Lung (tissue), 12 donors: ENCODE data around the gene PTBP1. TPM values are rescaled to one million over a fixed set of nuclear protein-coding genes. Genes with fewer than 3 reads are reported as not detected.

ENCODE experiments used
- ATAC-seq: fragments of 200-7000 bp; cut with Tn5 transposase; one replicate; pipeline ENCODE4 v1.9.1; 2020; ENCODE audit warnings: moderate number of reproducible peaks; ENCODE audit not compliant: insufficient read depth, low FRiP score
- DNase-seq, 3 donors: peaks; one replicate each; pipeline ENCODE4 v3.0.0-alpha.2; 2013 to 2017
- H3K27ac ChIP-seq, 2 donors: one replicate each; pipeline ENCODE4 v1.5.1; 2013; ENCODE audit warnings: mild to moderate bottlenecking in 2 of 2, moderate library complexity in 2 of 2, control low read depth in 1 of 2, inconsistent platforms in 1 of 2, low read depth in 1 of 2, low read length in 1 of 2
- H3K27me3 ChIP-seq, 3 donors: one replicate each; pipeline ENCODE4 v1.5.1; 2013; ENCODE audit warnings: low read length in 2 of 3; ENCODE audit not compliant: control insufficient read depth in 3 of 3, insufficient read depth in 3 of 3
- H3K36me3 ChIP-seq, 4 donors: one replicate each; pipeline ENCODE4 v1.5.1; 2013; ENCODE audit warnings: low read length in 4 of 4, mild to moderate bottlenecking in 1 of 4, moderate library complexity in 1 of 4; ENCODE audit not compliant: control insufficient read depth in 4 of 4, insufficient read depth in 4 of 4
- H3K4me1 ChIP-seq, 5 donors: one replicate each; pipeline ENCODE4 v1.5.1; 2013; ENCODE audit warnings: low read length in 5 of 5, mild to moderate bottlenecking in 2 of 5, moderate library complexity in 1 of 5; ENCODE audit not compliant: control insufficient read depth in 5 of 5, insufficient read depth in 5 of 5
- H3K4me3 ChIP-seq: one replicate; pipeline ENCODE4 v1.5.1; 2013; ENCODE audit warnings: mild to moderate bottlenecking, control low read depth, moderate library complexity
- H3K9ac ChIP-seq, 2 donors: one replicate each; pipeline ENCODE4 v1.5.1; 2013; ENCODE audit warnings: low read length in 2 of 2, control low read depth in 1 of 2; ENCODE audit not compliant: insufficient read depth in 1 of 2
- H3K9me3 ChIP-seq, 4 donors: one replicate each; pipeline ENCODE4 v1.5.1; 2013; ENCODE audit warnings: low read length in 3 of 4, mild to moderate bottlenecking in 1 of 4, moderate library complexity in 1 of 4; ENCODE audit not compliant: control insufficient read depth in 4 of 4, insufficient read depth in 3 of 4
- CTCF ChIP-seq: IDR thresholded peaks from 2 replicates; pipeline ENCODE4 v1.5.1; 2012; ENCODE audit warnings: mild to moderate bottlenecking; ENCODE audit errors: control extremely low read depth, extremely low read depth
- WGBS, 2 donors: extraction: QIAGEN DNeasy Blood & Tissue Kit; methylation state at CpG; one replicate each; pipeline ENCODE4 v1.1.7; 2013; 5-methylcytosine and 5-hydroxymethylcytosine counted together
- polyA plus RNA-seq, 2 donors: library from polyadenylated mRNA; stranded (reverse); fragments of 200-250 nt; gene quantifications; one replicate each; pipeline ENCODE4 v1.2.1, GENCODE V29; 2013
- total RNA-seq, 2 donors: library from RNA; depleted of rRNA in 1 of 2; stranded (reverse); fragments of >200 nt in 1 of 2; gene quantifications; one replicate each; pipeline ENCODE4 v1.2.1, GENCODE V29; 2014 to 2021
- donor health status: control.
- donor health status: control.
- donor health status: Bipolar disorder and iron deficiency.
- donor health status: healthy.
- donor health status: DM: yes; HTN: yes; CAD: no.

Gene PTBP1
- total and polyA plus RNA-seq, 4 donors = 112 to 321 (median 203) TPM

GRCh38 chr19:827710-828321 lies 30.6 kb downstream of the PTBP1 start, which contains the start of gene AZU1:
TSS of gene AZU1 (plus strand) at chr19:827837. CDS start at chr19:827847, 10 bp downstream.
- Histone ChIP-seq H3K9ac (no peak within 1 kb of the TSS), H3K4me1 (peaks cover 0 to 3% (median 0%) of the 10 kb centered on the region in 5 donors), H3K9me3 (no peaks in the 10 kb centered on the region), H3K36me3 (no peaks in the 10 kb centered on the region), H3K4me3 (no peak within 1 kb of the TSS), H3K27me3 (peaks cover 0 to 4% (median 0%) of the 10 kb centered on the region in 3 donors), H3K27ac (no peak within 1 kb of the TSS)
- 28 to 58% methylated on average over 29 to 33 of the region's 33 CpGs for WGBS, 2 donors
- DNase-seq (no peak), ATAC-seq (no peak)
- TF ChIP-seq CTCF = no peak

GRCh38 chr19:829129-829758 lies 32.0 kb downstream of the PTBP1 start:
- Histone ChIP-seq H3K9me3 (no peaks in the 10 kb centered on the region), H3K4me1 (peaks cover 0 to 3% (median 0%) of the 10 kb centered on the region in 5 donors), H3K36me3 (no peaks in the 10 kb centered on the region), H3K27me3 (peaks cover 0 to 6% (median 0%) of the 10 kb centered on the region in 3 donors), H3K9ac (no peak overlapping the region), H3K27ac (no peak overlapping the region), H3K4me3 (no peak overlapping the region)
- DNase-seq (no peak), ATAC-seq (no peak)
- WGBS, 2 donors = 49 to 66% methylated on average over 17 to 18 of the region's 18 CpGs
- no peak for TF ChIP-seq CTCF

- ATAC-seq = no peak
- WGBS, 2 donors = 41 to 55% methylated on average over 34 to 38 of the region's 38 CpGs
Measured at GRCh38 chr19:831407-832369, 34.4 kb downstream of the PTBP1 start.

More at GRCh38 chr19:831407-832369, 34.4 kb downstream of the PTBP1 start:
- H3K9me3 ChIP-seq = no peaks in the 10 kb centered on the region
- no peak overlapping the region for H3K4me3 ChIP-seq
- DNase-seq = no peak
- H3K36me3 ChIP-seq = no peaks in the 10 kb centered on the region
- TF ChIP-seq CTCF = no peak
- H3K4me1 ChIP-seq = peaks cover 0 to 2% (median 0%) of the 10 kb centered on the region in 5 donors
- no peak overlapping the region for H3K9ac ChIP-seq
- peaks cover 4 to 7% (median 6%) of the 10 kb centered on the region in 3 donors for H3K27me3 ChIP-seq
- H3K27ac ChIP-seq = no peak overlapping the region
